HepG2 (cell line): ENCODE results near the gene EFNA3. TPM values are rescaled to one million over a fixed set of nuclear protein-coding genes. Genes with fewer than 3 reads are reported as not detected.

Experiments used
- CBX1 ChIP-seq: IDR thresholded peaks from one replicate; pipeline ENCODE4 v1.6.1; 2016; ENCODE audit warnings: antibody characterized with exemption, low read depth
- HNF4G ChIP-seq, 2 experiments: sonication (generic) in 1 of 2; formaldehyde crosslinking in 1 of 2; IDR thresholded peaks; 2 replicates each; pipeline versions ENCODE4 v1.4.0 to v1.6.1; 2011 to 2020; ENCODE audit warnings: borderline replicate concordance in 2 of 2, low read depth in 2 of 2, mild to moderate bottlenecking in 2 of 2, low read length in 1 of 2, missing genetic modification reagents in 1 of 2, moderate library complexity in 1 of 2
- IRF2 ChIP-seq: IDR thresholded peaks from 2 replicates; pipeline ENCODE4 v1.6.1; 2018; ENCODE audit warnings: missing genetic modification reagents, missing compliant biosample characterization
- KMT2B ChIP-seq: IDR thresholded peaks from 2 replicates; pipeline ENCODE4 v1.6.1; 2016; ENCODE audit warnings: missing genetic modification reagents, missing compliant biosample characterization
- PHF21A ChIP-seq: sonication (generic); formaldehyde crosslinking; IDR thresholded peaks from 2 replicates; pipeline ENCODE4 v1.5.0; 2020; ENCODE audit warnings: mild to moderate bottlenecking, missing genetic modification reagents
- RAD51 ChIP-seq: fragments of 450-650 bp; IDR thresholded peaks from 2 replicates; pipeline ENCODE4 v1.6.1; 2016; ENCODE audit warnings: borderline replicate concordance
- SOX5 ChIP-seq: IDR thresholded peaks from 2 replicates; pipeline ENCODE4 v1.6.1; 2016; ENCODE audit warnings: borderline replicate concordance
- SP5 ChIP-seq: IDR thresholded peaks from 2 replicates; pipeline ENCODE4 v1.6.1; 2016; ENCODE audit warnings: low read depth, borderline replicate concordance
- TFDP1 ChIP-seq: IDR thresholded peaks from 2 replicates; pipeline ENCODE4 v1.6.1; 2016; ENCODE audit warnings: missing compliant biosample characterization, missing genetic modification reagents, borderline replicate concordance
- ZBTB25 ChIP-seq: IDR thresholded peaks from 2 replicates; pipeline ENCODE4 v1.6.1; 2018; ENCODE audit warnings: missing genetic modification reagents
- ZNF260 ChIP-seq: sonication (generic); formaldehyde crosslinking; IDR thresholded peaks from 2 replicates; pipeline ENCODE4 v1.4.0; 2020; ENCODE audit warnings: missing genetic modification reagents, low read depth, mild to moderate bottlenecking, borderline replicate concordance
- ZNF263 ChIP-seq: sonication (generic); formaldehyde crosslinking; IDR thresholded peaks from 2 replicates; pipeline ENCODE4 v1.4.0; 2020; ENCODE audit warnings: missing genetic modification reagents
- ZNF274 ChIP-seq: sonication (generic); formaldehyde crosslinking; IDR thresholded peaks from 2 replicates; pipeline ENCODE4 v1.5.1; 2020; ENCODE audit warnings: mild to moderate bottlenecking, missing genetic modification reagents
- ZNF574 ChIP-seq: sonication (generic); formaldehyde crosslinking; IDR thresholded peaks from 2 replicates; pipeline ENCODE4 v1.4.0; 2020; ENCODE audit warnings: missing genetic modification reagents
- ZNF607 ChIP-seq: sonication (generic); formaldehyde crosslinking; IDR thresholded peaks from 2 replicates; pipeline ENCODE4 v1.5.1; 2020; ENCODE audit warnings: missing genetic modification reagents, mild to moderate bottlenecking, borderline replicate concordance
- ZNF7 ChIP-seq: IDR thresholded peaks from 2 replicates; pipeline ENCODE4 v1.6.1; 2016; ENCODE audit warnings: missing biosample characterization, missing genetic modification reagents
- polyA plus RNA-seq, 8 experiments: library from polyadenylated mRNA; depleted of rRNA in 3 of 8; stranded (reverse) in 7 of 8; unstranded in 1 of 8; fragments of >200 nt; fragmentation: Illumina TruSeq in 4 of 8; extraction: Trizol in 4 of 8; gene quantifications; 2 replicates each; pipeline versions ENCODE4 v1.2.1 to v1.2.3, GENCODE V29; 2011 to 2016; ENCODE audit warnings: low read depth in 4 of 8, missing spikeins in 1 of 8, mixed read lengths in 1 of 8; ENCODE audit not compliant: insufficient read depth in 1 of 8
- total RNA-seq, 5 experiments: library from RNA; depleted of rRNA; stranded (reverse); fragments of >200 nt; fragmentation: Illumina TruSeq; extraction: Trizol; gene quantifications; 2 replicates each; pipeline ENCODE4 v1.2.3, GENCODE V29; 2016; ENCODE audit warnings: low read depth in 1 of 5
- TF ChIP-seq, protein P1 (sequence below): IDR thresholded peaks from 2 replicates; pipeline ENCODE4 v1.6.1; 2016
- TF ChIP-seq, protein P2 (sequence below): sonication (generic); formaldehyde crosslinking; conservative IDR thresholded peaks from 2 replicates; pipeline ENCODE4 v1.5.0; 2020; ENCODE audit warnings: missing genetic modification reagents
- TF ChIP-seq, protein P3 (sequence below): sonication (generic); formaldehyde crosslinking; IDR thresholded peaks from 2 replicates; pipeline ENCODE4 v1.5.0; 2020; ENCODE audit warnings: missing genetic modification reagents, mild to moderate bottlenecking, borderline replicate concordance
- TF ChIP-seq, protein P4 (sequence below): sonication (generic); formaldehyde crosslinking; IDR thresholded peaks from 2 replicates; pipeline ENCODE4 v1.5.1; 2020; ENCODE audit warnings: missing genetic modification reagents, mild to moderate bottlenecking, borderline replicate concordance

Gene EFNA3
- total and polyA plus RNA-seq, 2 of the 13 experiments (the other 11 are each of a cell fraction or from before 2014, with no cell fraction given): 1.0 to 5.7 TPM

DNA sequence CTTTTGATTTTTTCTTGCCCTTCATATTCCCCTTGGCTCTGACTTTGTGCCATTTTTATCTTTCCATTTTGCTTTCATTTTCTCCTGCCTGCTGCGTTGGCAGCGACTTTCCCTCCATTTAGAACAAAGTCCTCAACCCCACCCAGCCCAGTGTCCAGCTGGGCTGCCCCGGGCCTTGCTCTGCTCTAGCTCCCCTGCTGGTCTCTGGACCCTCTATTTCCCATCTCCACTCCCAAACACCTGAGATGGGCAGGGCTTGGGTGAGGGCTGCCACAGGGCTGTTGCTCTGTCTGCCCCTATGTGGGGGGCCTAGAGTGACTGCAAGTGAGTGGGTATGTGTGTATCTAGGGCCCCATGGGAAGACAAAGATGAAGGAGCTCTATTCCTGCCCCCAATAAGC lies 34.8 kb upstream of the EFNA3 start (continued):
- TF ChIP-seq, protein P1, sequence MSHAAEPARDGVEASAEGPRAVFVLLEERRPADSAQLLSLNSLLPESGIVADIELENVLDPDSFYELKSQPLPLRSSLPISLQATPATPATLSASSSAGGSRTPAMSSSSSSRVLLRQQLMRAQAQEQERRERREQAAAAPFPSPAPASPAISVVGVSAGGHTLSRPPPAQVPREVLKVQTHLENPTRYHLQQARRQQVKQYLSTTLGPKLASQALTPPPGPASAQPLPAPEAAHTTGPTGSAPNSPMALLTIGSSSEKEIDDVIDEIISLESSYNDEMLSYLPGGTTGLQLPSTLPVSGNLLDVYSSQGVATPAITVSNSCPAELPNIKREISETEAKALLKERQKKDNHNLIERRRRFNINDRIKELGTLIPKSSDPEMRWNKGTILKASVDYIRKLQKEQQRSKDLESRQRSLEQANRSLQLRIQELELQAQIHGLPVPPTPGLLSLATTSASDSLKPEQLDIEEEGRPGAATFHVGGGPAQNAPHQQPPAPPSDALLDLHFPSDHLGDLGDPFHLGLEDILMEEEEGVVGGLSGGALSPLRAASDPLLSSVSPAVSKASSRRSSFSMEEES (CRISPR knock-in tag): no peak
- TF ChIP-seq, protein P2, sequence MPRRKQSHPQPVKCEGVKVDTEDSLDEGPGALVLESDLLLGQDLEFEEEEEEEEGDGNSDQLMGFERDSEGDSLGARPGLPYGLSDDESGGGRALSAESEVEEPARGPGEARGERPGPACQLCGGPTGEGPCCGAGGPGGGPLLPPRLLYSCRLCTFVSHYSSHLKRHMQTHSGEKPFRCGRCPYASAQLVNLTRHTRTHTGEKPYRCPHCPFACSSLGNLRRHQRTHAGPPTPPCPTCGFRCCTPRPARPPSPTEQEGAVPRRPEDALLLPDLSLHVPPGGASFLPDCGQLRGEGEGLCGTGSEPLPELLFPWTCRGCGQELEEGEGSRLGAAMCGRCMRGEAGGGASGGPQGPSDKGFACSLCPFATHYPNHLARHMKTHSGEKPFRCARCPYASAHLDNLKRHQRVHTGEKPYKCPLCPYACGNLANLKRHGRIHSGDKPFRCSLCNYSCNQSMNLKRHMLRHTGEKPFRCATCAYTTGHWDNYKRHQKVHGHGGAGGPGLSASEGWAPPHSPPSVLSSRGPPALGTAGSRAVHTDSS: no peak
- TF ChIP-seq CBX1: no peak
- TF ChIP-seq SOX5: no peak
- TF ChIP-seq, protein P3, sequence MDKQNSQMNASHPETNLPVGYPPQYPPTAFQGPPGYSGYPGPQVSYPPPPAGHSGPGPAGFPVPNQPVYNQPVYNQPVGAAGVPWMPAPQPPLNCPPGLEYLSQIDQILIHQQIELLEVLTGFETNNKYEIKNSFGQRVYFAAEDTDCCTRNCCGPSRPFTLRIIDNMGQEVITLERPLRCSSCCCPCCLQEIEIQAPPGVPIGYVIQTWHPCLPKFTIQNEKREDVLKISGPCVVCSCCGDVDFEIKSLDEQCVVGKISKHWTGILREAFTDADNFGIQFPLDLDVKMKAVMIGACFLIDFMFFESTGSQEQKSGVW: no peak
- no peak for TF ChIP-seq RAD51
- no peak for TF ChIP-seq ZNF7 (CRISPR knock-in tag)
- peak; percentile 52 for TF ChIP-seq IRF2 (CRISPR knock-in tag)
- TF ChIP-seq, protein P4, sequence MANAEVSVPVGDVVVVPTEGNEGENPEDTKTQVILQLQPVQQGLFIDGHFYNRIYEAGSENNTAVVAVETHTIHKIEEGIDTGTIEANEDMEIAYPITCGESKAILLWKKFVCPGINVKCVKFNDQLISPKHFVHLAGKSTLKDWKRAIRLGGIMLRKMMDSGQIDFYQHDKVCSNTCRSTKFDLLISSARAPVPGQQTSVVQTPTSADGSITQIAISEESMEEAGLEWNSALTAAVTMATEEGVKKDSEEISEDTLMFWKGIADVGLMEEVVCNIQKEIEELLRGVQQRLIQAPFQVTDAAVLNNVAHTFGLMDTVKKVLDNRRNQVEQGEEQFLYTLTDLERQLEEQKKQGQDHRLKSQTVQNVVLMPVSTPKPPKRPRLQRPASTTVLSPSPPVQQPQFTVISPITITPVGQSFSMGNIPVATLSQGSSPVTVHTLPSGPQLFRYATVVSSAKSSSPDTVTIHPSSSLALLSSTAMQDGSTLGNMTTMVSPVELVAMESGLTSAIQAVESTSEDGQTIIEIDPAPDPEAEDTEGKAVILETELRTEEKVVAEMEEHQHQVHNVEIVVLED (CRISPR knock-in tag): no peak
- TF ChIP-seq ZBTB25 (CRISPR knock-in tag): no peak
- no peak for TF ChIP-seq ZNF263
- peak; percentile 22; the same call in 1 of the 2 replicates for TF ChIP-seq TFDP1
- no peak for TF ChIP-seq PHF21A (CRISPR knock-in tag)
- no peak for TF ChIP-seq ZNF274 (CRISPR knock-in tag)
- TF ChIP-seq HNF4G (IDR thresholded peaks at IDR 0.05; ENCODE audit: borderline replicate concordance, low read depth, low read length): 0 out of 2 replicates have a peak, but pooled peaks have one; percentile 11
- TF ChIP-seq HNF4G (CRISPR knock-in tag; IDR thresholded peaks at IDR 0.05; ENCODE audit: borderline replicate concordance, low read depth): no peak
- TF ChIP-seq ZNF607: no peak
- TF ChIP-seq SP5 (CRISPR knock-in tag): no peak
- no peak for TF ChIP-seq ZNF574 (CRISPR knock-in tag)
- no peak for TF ChIP-seq ZNF260 (CRISPR knock-in tag)
- TF ChIP-seq KMT2B (CRISPR knock-in tag): no peak
